GM19099 (cell line): ENCODE measurements around the gene TMEM237.

ENCODE experiments used
- POLR2A ChIP-seq: IDR thresholded peaks from 3 replicates; pipeline ENCODE4 v1.6.1; 2011; ENCODE audit warnings: low read depth; ENCODE audit not compliant: insufficient read length; ENCODE audit errors: extremely low read depth

The TMEM237 gene

GRCh38 chr2:201649442-201649841, 6.1 kb upstream of the TMEM237 start:
- no peak for TF ChIP-seq POLR2A

DNA sequence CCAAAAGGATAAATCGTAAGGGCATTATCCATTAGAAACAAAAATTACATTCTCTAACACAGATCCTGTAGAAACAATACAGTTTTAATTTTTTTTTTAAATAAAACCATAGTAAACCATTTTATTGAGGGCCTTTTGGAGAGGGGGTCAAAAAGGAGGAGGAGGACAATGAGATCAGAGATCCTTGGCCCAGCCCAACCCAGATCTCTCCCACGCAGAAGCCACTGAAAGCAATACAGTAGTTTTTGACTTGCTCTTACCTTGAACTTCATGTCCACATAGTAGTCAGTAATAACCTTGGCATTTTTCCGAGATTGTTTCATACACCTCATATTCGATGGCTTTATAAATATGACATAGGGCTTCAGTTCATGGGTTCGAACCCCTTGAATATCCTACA, 4.1 kb upstream of the TMEM237 start:
- no peak for TF ChIP-seq POLR2A

- TF ChIP-seq POLR2A = no peak
Observed at GRCh38 chr2:201644001-201644400, 698 bp upstream of the TMEM237 start.

GRCh38 chr2:201642579-201643215, 606 bp downstream of the TMEM237 start:
- TF ChIP-seq POLR2A = peak; percentile 68

DNA sequence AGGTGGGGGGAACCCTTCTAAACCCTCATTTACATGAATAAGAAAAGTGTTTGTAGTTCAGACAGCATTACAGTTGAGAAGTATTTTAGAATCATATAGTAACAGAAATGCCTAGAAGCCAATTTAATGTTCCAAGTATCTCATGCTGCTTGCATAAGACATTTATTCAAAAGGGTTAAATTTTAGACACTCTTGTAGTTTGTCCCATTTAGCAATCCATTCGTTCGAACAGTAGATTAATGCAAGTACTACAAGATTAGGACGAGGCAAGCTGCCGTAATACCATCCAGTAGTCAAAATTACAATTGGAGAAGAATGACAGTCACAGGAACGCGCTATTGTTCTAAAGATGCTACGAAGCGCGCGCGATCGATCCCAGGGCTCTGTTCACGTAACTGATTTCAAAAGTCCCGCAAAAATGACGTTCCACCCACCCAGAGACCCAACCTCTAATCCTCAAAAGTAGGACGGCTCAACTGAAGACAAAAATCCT, 1.2 kb downstream of the TMEM237 start:
- no peak for TF ChIP-seq POLR2A

DNA sequence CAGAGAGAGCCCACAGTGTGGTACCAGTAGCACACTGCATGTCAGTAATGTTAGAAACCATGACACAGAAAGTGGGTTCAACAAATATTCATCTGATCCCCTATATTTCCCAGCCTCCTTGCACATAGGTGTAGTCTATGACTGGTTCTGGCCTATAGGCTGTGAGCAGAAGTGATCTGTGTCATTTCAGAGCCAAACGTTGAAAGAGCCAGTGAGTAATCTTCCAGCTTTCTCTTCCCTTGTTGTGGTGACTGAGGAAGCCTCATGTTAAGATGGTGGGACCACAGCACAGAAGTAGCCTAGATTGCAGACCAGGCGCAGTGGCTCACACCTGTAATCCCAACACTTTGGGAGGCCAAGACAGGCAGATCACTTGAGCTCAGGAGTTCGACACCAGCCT, 4.1 kb downstream of the TMEM237 start:
- TF ChIP-seq POLR2A = no peak

DNA sequence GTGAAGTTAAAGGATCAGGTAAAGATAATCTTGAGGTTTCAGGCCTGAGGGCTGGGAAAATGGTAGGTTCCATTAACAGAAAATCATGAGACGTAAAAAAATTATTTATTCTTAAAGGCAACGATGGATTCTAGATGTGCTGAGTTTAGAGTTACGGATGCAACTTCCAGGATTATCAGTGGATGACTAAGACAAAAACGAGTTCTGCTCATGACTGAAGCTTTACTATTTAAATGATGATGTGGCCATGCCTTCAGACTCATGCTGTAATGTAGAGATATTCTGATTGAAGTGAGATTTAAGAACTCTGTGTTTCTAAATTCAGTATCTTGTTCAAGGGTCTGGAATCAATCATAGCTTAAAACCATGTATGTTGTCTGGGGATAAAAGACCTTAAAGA, 5.0 kb downstream of the TMEM237 start:
- TF ChIP-seq POLR2A = no peak

GRCh38 chr2:201633661-201634249, 9.5 kb downstream of the TMEM237 start:
- TF ChIP-seq POLR2A = no peak

GRCh38 chr2:201631041-201631440, 12.3 kb downstream of the TMEM237 start:
- no peak for TF ChIP-seq POLR2A

DNA sequence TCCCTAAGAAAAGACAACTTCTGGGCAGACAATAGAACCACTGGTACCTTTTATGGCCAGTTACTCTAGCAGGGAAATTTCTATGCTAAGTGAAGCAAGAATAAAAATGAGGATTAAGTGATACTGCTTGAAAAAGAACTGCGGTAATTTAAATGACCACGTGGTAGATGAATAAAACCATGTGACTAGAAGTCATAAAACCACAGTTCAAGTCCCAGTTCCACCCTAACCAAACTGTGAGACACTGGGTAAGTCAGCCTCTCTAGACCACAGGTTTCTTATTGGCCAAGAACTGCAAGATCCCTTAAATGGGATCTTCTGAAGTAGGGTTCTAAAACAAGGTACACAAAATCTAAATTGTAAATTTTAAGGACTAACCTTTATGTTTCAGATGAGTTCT, 12.7 kb downstream of the TMEM237 start:
- no peak for TF ChIP-seq POLR2A

DNA sequence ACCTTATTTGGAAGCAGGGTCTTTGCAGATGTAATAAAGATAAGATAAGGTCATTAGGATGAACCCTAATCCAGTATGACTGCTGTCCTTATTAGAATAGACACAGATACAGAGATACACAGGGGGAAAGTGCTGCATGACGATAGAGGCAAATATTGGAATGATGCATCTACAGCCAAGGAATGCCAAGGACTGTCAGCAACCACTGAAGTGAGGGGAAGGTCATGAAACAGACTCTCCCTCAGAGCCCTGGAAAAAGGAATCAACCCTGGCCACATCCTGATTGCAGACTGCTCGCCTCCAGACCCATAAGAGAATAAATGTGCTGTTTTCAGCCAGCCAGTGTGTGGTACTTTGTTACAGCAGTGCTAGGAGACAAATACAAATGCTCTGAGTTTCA, 14.8 kb downstream of the TMEM237 start:
- TF ChIP-seq POLR2A = no peak

GRCh38 chr2:201622306-201622970, 20.9 kb downstream of the TMEM237 start:
- TF ChIP-seq POLR2A = no peak

- TF ChIP-seq POLR2A = no peak
Observed at GRCh38 chr2:201621293-201621999, 21.9 kb downstream of the TMEM237 start.

- no peak for TF ChIP-seq POLR2A
Observed at GRCh38 chr2:201618744-201619662, 24.3 kb downstream of the TMEM237 start.
